Fibroblast of skin of right biceps (primary cell): ENCODE results near the gene IGLL1.
"Not testable (repeated sequence)": the region's sequence is repeated elsewhere in the genome, so short reads cannot be mapped to it uniquely, and the experiment has no call there.

Source experiments
- DNase-seq: peaks from one replicate; pipeline ENCODE4 v3.0.0-alpha.2; 2013

Gene IGLL1

GRCh38 chr22:23579870-23580575 is at the start of gene IGLL1:
IGLL1 (minus strand) TSS chr22:23580290; CDS start chr22:23580190, 100 bp downstream.
- no peak for DNase-seq

GRCh38 chr22:23628056-23628743 is 48.1 kb upstream of the IGLL1 start:
- DNase-seq = not testable (repeated sequence)

DNA sequence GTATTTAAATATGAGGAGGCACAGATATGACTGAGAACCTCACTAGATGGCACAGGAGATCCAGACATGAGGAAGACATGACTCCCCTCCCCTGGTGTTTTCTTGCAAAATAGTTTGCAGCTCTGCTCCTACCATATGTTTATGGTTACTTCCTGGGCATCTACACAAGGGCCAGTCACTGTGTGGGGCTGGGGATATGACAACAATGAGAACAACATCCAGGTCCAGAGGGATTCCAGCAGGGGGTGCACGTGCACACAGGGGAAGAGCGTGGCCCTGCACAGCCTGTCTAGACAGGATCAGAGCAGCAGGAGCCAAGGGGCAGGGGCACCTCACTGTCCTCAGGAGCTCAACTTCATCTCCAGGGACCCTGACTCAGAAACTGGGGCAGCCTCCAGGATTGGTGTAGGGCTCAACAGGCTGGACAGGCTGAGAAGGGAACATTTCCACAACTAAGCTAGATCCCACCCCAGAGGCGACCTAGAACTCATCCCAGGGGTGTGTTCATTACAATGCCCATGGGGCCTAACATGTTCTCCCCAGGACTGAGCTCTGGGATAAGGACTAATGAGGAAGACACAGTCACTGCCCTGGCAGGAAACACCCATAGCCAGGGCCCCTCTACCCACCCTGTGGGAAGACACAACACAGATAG is 47.4 kb upstream of the IGLL1 start:
- peak; percentile 28 for DNase-seq

DNA sequence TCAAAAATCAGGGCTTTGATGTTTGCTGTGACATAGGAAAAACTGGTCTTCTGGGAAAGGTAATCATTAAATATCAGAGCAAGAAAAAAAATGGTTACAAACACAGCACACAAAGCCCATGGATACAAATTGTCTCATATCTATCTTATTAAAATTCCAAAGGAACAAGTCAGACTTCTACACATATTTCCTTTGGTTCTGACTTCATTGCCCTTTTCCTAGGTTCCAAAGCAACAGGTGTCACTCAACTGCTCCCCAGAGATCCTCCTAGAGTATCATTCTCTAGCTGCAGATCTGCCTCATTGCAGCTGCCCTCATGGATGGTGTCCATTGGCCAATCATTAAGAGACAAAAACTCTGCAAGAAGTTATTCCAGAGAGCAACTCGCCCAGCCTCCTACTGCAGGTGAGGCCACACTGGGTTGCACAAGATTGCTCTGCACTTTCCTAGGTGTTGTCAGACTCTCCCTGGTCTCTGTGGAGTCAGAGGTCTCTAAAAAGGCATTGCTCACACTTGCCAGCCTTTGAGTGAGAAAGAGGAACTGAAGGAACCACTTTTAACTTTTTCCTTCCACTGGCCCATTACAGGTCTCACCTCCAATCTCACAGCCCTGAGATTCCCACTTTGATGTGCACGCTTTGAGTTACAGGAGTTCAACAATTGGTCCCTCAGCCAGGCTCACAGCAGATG is 46.3 kb upstream of the IGLL1 start:
- DNase-seq = no peak

- DNase-seq = peak; percentile 26
These were observed 42.5 kb upstream of the IGLL1 start for GRCh38 chr22:23622634-23623033.

- not testable (repeated sequence) for DNase-seq
These were observed 41.8 kb upstream of the IGLL1 start for GRCh38 chr22:23621916-23622315.

DNA sequence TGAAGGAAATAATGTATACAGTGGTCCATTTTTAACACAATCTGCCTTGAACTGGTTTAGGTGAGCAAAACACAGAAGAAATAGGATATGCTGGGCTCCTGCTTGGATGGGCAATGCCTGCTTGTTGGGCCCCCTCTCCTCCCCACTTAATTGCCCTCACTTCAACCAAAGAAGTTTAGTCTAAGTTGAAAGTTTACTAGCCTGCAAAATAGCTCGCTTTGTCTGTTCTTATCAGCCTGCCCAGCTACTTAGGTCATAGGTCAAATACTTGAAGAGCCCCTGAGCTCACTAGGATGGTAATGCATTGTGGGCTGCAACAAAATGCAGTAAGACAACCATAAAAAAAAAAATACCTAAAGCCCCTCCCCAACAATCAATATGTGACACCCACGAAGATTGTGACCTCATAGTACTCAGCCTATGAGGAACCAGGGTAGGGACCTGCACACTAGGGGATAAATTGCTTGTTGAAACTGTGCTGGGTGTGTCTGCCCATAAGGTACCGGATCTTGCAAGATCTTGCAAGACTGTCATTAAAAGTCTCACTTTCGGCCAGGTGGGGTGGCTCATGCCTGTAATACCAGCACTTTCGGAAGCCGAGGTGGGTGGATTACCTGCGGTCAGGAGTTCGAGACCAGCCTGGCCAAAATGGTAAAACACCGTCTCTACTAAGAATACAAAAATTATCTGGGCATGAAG is 41.1 kb upstream of the IGLL1 start:
- DNase-seq = no peak

DNA sequence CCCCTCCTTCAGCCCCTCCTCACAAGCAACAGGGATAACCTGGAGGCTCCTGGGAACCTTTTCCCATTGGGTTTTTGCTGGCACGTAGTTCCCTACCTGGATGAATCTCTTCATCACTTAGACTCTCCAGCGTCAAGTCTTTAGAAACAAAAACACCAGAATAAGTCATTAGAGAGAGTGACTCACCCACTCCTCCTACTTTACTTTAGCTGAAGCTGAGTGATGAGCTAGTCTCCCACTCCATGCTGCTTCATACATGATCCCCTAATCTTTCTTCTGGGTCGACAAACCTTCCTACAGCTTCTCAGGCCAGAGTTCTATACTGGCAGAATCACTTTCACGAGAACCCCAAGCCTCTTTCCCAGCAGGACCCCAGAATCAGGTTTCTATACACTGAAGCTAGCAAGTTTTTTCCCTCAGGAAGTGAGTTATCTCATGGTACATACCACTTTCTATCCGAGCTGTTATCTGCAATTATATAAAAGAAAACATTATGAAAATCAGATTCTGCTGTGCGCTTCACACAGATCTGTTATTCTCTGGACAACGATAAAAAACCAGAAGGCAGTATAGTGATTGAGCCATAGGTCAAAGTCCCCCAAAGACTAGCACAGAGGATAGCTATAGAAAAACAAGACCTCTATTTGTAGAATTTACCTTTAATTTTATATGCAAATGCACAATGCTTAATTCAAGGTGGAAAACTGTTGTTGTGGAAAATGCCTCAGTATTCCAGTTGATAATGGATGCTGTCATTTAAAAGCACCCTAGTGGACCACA is 33.3 kb upstream of the IGLL1 start:
- no peak for DNase-seq

- no peak for DNase-seq
These were observed 30.1 kb upstream of the IGLL1 start for GRCh38 chr22:23609983-23610781.

- peak; percentile 26 for DNase-seq
These were observed 28.5 kb upstream of the IGLL1 start for GRCh38 chr22:23608583-23608982.

GRCh38 chr22:23606204-23607131 is 26.4 kb upstream of the IGLL1 start:
- no peak for DNase-seq

DNA sequence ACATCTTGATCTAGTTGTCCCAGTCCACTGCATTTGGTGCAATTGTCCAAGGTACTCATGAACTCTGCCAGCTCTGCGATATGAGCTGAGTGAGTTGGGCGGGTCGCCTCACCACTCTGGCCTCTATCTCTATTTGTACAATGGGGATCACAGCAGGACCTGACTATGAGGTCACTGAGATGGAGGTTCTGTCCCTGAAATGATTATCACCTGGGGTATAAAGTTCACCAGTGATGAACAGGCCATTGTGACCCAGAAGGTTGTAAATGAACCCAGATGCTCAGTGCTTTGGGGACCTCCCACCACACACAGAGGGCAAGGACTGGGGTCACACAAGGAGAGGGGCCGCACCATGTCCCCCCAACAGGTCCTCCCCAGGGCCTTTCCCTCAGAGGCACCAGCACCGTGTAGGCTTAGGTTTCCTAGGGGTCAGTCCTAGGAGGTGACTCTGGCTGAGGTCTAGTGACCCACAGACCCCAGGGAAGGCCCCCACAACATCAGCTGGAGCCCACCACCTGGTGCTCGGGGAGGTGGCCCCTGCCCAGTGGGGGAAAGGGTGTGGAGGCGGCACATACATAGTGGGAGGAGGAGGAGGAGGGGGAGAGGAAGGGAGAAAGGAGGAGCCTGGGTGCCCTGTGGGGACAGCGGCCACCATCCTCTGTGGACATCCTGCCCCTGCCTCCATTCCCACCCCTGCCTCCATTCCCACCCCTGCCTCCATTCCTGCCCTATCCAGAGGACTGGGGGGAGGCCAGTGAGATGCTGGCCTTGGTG is 25.0 kb upstream of the IGLL1 start:
- DNase-seq = no peak

- no peak for DNase-seq
These were observed 23.2 kb upstream of the IGLL1 start for GRCh38 chr22:23603266-23603665.

DNA sequence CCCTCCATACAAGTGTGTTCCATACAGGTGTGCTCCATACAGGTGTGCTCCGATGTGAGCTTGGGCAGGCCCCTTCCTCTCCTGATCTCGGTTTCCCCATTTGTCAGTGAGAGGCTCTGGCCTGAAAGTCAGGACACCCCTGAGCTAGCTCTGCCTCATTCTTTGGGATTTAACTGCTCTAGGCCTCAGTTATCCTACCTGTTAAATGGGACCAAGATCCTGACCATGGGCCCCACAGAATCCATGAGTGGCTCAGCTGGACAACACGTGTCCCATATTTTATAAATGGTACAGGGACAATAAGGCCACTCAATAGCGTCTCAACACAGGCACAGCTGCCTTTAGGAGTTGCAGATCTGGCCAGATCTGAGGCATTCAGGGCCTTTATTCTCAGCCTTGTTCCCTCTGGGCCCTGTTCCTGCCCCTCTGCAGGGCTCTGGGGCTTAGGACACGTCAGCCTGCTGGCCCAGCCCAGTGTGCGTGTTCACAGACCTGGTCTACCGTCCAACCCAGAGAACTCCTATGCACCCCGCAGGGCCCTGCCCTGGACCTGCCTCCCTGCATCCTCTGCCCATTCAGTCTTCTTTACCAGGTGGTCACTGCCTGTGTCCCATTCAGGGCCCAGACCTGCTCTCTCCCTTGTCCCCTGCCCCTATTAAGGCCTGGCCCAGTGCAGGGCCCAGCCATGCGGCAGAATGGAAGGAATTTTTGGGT is 18.9 kb upstream of the IGLL1 start:
- no peak for DNase-seq

GRCh38 chr22:23597576-23598268 is 17.6 kb upstream of the IGLL1 start:
- DNase-seq = not testable (repeated sequence)

DNA sequence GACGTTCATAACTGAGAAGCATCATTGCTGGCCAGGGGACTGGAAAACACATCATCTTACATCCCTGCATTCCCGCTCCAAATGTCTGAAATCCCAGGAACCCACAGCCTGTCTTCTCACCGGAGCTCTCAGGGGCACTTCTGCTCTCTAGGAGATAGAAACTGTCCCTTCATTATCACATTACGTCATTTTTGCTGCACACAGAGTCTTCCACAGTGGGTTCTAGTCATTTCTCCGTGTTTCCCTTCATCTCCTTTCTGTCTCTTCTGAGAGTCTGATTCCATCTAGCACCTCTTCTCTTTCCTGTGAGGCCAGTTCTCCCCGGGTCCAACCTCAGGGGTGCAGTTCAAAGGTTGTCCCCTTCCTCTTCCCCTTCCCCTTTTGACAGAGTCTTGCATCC is 15.8 kb upstream of the IGLL1 start:
- DNase-seq = not testable (repeated sequence)

DNA sequence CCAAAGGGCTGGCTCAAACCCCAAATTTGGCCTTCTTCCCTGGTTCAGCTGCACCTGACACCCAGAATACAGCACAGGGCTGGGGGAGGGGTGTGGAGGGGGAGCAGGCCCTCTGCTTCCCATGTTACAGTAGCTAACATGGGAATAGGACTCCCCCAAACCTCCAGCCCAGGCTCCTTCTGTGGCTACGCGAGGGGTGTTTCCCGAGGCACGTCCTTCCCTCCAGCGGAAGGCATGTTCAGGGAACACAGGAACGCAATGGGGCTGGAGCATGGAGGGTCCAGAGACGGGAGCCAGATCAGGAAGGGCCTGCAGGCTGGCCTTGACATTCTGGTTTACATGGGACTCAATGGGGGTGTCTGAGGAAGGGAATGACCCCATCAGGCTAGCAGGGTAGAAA is 11.8 kb upstream of the IGLL1 start:
- DNase-seq = no peak
